SH-SY5Y (cell line): ENCODE data around the gene AFP.

Experiments used
- GATA2 ChIP-seq: IDR thresholded peaks from 2 replicates; pipeline ENCODE4 v1.6.1; 2011; ENCODE audit warnings: mild to moderate bottlenecking, low read depth, low read length
- GATA3 ChIP-seq: IDR thresholded peaks from 2 replicates; pipeline ENCODE4 v1.6.1; 2011; ENCODE audit warnings: low read depth, mild to moderate bottlenecking, low read length, moderate library complexity

- TF ChIP-seq GATA3 (no peak), GATA2 (no peak)
These were observed 39.7 kb upstream of the AFP start for GRCh38 chr4:73396304-73396703.
